Activated CD8-positive, alpha-beta memory T cell treated with anti-CD3 and anti-CD28 coated beads, Interleukin-2, amount 50 U/mL, for 4 hours (primary cell): ENCODE results near the gene CLEC11A.

Source experiments
- DNase-seq: peaks from one replicate; pipeline ENCODE4 v3.0.0-alpha.2; 2020

Gene CLEC11A, protein sequence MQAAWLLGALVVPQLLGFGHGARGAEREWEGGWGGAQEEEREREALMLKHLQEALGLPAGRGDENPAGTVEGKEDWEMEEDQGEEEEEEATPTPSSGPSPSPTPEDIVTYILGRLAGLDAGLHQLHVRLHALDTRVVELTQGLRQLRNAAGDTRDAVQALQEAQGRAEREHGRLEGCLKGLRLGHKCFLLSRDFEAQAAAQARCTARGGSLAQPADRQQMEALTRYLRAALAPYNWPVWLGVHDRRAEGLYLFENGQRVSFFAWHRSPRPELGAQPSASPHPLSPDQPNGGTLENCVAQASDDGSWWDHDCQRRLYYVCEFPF

DNA sequence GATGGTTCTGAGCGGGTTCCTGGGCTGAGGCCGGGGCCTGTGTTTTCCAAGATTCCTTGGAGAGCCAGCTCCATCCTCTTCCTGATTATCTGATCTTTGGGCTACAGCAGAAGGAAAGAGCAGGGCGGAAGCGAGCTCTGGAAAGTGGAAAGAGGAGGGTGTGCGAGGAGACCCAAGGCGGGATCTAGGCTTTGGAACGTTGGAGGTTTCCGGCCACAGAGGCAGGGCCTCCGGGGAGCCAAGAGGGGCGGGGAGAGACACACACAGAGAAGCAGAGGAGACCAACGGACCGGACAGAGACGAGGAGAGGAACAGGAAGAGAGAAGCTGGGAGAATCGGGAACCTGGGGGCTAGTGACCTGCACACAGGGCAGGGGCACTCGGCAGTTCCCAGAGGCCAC is at the start of gene CLEC11A:
Gene CLEC11A, plus strand, starts transcription at position 296 of the 400 bp plus-strand sequence. CDS start 162 bp downstream, outside the sequence.
- DNase-seq: no peak

DNA sequence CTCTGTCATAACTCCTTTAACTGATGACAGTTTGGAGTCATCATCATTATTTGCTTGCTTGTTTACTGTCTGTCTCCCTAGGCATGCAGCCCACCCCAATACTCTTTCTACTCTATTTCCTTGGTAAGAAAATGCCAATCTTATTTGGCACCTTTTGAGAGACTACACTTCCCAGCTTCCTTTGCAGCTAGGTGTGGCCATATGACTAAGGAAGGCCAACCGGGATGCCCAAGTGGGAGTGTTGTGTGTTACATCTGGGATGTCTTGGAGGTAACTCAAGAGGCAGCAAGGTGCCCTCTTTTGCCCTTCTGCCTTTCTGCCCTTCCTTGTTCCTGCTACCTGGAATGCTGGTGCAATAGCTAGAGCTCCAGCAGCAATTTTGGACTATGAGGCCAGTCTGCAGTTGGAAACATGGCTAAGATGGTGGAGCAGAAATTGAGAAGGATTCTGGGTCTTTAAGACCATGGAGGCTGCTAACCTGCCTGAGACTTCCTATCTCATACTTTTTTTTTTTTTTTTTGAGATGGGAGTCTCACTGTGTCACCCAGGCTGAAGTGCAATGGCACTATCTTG is 46.5 kb upstream of the CLEC11A start:
- DNase-seq: no peak

DNA sequence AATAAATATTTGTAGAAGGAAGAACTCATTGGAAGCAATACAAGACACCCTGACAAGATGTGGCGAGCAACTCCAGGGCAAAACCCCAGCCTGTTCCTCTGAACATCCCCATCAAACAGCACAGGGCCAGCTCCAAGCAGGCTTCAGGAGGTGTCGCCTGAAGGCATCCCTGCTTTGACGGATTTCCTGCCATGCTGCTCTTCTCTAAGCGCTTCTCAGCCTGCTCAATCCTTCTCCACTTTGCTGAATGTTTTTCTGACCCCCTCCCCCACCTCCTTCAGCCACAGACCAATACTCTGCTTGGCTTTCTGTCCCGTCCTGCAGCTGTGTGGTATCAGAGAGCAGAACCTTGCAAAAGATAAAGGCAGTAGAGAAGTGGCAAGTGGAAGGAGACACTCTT is 45.5 kb upstream of the CLEC11A start:
- no peak for DNase-seq

DNA sequence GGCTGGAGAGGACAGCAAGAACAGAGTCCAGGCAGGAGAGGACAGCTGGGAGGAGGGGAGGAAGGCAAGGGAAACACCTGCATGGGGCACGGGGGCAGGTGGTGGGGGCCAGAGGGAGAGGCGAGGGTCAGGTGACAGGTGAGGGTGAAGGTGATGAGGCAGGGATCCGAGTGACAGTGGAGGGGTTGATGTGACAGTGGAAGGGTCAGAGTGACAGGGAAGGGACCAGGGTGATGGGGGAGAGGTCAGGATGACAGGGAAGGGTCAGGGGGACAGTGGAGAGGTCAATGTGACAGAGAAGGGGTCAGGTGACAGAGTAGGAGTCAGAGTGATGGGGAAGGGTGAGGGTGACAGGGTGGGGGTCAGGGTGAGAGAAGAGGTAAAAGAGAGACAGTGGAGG is 44.8 kb upstream of the CLEC11A start:
- no peak for DNase-seq

DNA sequence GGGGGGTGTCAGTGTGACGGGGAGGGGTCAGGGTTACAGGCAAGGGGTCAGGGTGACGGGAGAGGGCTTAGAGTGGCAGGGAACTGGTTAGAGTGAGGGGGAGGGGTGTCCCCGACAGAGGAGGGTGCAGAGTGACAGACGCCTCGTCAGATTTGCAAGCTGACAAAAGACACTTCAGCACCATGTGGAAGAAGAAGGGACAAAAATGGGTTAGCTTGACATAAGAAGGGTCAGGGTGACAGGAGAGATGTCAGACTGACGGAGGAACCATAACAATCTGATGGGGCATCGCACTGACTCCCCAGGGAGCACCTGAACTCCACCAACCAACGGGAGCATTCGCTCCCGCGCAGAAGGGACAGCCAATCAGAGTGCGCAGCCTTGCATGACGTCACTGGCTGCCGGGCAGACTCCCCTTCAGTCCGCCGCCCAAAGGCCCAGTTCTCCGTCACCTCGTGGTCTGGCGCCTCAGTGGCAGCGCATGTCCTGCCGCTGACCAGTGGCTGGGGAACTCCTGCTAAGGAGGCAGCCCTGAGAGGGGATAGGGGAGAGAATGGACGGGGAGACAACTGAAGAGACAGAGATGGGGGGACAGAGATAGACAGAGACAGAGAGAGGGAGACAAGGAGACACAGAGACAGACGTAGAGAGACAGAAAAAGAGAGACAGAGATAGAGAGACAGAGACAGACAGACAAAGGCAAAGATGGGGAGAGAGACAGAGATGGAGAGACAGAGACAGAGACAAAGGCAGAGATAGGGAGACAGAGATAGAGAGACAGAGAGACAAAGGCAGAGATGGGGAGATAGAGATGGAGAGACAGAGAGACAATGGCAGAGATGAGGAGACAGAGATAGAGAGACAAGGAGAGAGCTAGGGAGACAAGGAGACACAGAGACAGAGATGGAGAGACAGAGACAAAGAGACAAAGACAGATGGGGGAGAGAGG is 43.7 kb upstream of the CLEC11A start:
- DNase-seq: peak; percentile 76

DNA sequence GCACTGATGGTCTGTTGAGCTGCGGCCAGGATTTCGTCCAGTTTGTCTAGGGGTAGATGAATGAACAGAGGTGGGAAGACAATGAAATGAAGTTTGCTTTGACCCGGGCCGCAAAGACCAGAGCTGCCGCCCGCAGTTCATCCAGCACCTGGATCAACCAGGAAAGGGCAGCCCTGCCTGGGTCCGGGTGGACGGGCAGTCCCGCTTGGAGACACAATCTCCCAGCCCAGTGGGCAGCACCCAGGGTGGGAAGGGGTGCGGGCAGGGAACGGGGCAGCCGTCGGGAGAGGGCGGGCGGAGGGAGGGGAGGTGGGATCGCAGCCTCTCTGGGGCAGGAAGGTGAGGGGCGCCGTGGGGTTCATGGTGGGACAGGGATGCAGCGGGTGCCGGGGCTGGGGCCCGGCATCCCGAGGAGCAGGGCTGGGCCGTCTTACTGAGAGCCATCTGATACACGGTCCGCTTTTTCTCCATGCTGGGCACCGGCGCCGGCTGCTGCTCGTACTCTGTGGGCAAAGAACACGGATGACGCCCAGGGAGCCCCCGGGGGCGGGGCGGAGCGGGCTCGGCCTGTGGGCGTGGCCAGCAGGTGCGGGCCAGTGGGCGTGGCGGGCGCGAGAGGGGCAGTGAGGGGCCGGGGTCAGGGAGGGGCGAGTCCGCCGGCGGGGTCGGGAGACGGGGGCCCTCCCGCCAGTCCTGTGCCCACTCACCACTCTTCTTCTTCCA is 36.7 kb upstream of the CLEC11A start:
- DNase-seq: no peak

DNA sequence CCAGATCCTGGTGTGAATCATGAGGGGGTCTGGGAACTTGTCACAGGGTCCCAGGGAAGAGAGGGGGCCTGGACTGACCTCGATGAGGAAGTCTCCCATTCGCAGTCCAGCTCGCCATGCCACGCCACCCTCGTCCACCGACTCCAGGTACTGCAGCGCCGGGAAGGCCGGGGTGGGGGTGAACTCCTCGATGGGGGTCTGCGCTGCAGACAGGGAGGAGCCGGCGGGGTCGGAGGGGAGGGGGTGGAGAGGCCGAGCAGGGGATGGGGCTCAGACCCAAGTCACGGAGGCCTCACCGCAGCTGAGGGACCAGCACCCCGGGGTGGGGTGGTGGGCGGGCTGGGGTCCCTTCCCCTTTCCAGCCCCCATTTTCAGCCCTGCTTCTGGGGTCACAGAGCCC is 34.4 kb upstream of the CLEC11A start:
- DNase-seq: no peak

DNA sequence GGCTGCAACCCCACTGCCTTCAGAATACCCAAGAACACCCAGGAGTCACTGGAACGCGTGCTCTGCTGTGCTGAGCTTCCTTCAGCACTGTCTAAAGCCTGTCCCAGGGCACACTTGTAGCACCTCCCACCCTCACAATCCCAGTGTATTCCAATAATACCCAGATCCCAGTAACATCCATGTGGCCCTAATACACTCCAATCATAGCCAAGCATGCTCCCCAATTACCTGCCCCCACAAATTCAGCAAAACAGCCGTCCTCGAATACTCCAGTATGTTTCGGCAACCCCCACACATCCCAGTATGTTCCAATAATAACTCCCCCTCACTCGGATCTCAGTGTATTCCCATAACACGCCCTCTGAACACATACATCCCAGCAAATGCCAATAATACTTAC is 32.7 kb upstream of the CLEC11A start:
- DNase-seq: no peak

DNA sequence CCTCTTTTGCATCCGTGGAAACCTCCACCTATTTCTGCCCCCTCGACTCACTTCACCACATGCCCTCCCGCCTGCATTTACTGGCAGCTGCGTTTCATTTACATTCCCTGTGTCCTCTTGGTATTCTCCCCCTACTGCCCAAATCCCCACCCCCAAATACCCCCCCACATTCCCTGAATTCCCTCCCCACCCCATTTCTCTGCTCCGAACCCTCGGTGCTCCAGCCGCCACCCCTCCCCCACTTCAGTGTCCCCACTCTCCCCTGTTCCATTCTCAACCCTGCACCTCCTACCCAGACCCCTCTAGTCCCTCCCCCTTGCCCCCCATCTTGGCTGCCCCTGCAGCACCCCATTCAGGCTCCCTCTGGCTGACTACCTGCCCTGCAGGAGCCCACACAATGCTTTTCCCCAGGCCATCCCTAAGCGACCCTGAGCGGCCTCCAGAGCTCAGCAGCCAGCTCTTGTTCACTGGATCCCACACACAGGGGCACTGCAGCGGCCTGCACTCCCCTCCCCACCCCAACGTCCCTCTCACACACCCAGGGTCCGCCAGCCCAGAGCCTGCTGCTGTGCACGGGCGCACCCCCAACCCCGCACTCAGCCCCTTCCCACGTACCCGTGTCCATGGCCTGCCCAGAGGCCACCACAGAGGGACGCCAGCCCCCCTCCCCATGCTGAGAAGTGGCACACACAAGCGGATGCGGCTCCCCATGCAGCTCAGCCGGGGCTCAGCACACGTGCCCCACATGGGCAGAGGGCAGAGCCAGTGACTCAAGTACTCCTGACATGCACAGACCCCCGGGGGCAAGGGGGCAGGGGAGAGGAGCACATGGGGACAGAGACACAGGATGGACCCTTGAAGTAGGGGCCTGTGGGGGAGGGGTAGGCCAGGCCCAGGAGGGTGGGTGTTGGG is 29.8 kb upstream of the CLEC11A start:
- no peak for DNase-seq

DNA sequence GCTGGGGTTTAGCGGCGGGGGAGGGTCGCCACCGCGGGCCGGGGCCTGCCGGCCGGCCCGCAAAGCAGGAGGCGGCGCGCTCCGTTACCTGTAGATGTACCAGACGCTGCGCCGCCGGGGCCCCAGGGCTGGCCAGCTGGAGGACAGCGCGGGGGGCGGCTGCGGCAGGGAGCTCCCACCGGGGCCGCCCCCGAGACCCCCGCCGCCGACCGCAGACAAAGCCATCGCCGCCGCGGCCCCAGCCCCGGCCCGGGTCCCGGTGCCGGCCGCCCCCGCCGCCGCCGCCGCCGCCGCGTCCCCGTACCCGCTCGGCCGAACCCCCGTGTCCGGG is 28.4 kb upstream of the CLEC11A start:
- DNase-seq: no peak

DNA sequence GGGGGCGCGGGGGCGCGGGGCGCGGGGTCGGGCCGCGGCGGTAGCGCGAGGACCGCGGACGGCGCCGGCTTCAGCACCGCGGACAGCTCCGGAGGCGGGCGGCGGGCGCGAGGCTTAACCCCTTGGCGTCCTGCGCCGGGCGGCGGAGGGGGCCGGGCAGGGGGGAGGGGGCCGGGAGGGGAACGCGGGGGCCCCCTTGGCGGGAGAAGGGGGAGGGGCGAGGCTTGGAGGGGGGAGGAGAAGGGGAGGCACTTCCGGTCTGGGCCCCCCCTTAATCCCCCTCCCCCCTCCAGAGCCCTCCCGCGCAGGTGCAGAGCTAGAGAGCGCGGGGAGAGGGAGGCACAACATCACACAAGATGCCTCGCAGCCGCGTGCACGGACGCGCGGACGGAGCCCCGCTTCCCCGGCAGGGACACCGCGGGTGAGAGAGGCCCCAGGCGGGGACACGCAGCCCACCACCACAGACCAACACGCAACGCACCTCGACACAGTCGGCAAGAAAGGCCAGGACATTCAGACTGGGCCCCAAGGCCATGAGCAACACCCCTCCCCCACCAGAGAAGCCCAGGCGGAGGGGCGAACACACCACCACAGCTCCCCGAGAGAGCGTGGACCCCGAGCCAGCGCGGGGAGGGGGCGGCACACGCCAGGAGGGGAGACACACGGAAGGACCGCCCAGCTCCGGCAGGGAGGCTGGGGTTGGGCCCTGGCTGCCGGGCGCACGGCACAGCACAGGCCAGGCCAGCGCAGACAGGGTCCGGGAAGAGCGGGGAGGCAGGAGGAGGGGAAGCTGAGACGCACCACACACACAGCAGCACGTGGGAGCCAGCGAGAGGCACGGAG is 27.7 kb upstream of the CLEC11A start:
- DNase-seq: no peak

DNA sequence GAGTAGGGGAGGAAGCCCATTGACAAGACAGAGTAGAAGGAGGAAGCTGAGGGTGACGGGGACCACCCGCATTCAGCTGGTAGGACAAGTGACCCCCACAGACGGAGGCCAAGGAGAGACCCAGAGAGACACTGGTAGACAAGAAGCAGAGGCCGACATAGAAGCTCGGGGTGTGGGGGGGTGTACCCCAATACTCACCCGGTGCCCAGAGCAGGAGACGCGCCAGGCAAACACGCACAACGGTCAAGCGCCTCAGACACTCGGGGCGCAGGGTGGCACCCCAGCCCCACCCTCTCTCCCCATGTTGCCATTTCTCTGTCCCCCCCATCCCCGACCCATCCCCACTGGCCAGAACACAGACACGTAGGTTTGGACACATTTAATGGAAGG is 27.1 kb upstream of the CLEC11A start:
- no peak for DNase-seq

DNA sequence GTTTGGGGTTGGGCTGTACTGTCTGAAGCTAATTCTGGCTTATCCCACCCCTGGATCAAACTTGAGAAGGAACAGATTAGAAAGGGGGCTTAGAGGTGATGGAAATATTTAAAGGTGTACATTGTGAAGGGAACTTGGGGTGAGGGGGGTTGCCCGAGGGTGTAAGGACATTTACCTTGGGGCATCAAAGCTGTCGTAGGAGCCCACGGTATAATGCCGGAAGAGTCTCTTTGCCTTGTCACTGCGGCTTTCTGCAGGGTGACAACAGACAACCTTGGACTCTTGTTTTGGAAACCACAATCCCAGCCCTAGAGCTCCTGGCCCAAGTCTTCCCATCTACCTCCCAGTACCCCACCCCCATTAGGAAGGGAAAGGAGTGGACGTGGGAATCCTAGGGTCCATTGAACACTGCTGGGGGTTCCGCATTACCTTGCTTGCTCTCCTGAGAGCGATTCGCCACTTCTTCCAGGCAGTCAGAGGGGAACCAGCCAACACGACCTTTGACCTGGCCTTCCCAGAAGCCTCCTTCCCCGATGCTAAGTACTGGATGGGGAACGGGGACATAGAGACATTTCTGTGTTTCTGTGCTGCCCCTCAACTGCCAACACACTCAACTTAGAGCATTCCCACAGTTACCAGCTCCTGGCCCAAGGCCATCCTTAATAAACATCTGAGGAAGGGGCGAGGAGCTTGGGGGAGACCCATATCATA is 25.6 kb upstream of the CLEC11A start:
- no peak for DNase-seq

DNA sequence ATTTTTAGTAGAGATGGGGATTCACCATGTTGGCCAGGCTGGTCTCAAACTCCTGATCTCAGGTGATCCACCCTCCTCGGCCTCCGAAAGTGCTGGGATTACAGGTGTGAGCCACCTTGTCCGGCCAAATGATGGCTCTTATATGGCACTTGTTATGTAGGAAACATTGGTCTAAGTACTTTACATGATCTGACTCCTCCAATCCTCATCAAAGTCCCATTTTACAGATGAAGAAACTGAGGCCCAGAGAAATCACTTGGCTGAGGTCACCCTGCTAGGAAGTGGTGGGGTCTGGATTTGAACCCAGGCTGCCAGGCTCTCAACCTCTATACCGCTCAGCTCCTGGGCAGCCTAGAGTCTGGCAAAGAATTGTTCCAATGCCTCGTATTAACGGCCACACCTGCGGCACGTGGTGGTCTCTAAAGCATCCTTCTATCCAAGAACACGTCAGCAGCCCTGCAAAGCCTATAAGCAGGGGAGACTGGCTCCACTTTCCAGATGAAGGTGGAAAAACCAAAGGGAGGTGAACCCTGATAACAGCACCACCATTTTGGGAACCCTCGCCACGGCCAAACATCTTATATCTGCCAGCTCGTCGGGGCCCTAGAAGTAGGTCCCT is 21.7 kb upstream of the CLEC11A start:
- no peak for DNase-seq

DNA sequence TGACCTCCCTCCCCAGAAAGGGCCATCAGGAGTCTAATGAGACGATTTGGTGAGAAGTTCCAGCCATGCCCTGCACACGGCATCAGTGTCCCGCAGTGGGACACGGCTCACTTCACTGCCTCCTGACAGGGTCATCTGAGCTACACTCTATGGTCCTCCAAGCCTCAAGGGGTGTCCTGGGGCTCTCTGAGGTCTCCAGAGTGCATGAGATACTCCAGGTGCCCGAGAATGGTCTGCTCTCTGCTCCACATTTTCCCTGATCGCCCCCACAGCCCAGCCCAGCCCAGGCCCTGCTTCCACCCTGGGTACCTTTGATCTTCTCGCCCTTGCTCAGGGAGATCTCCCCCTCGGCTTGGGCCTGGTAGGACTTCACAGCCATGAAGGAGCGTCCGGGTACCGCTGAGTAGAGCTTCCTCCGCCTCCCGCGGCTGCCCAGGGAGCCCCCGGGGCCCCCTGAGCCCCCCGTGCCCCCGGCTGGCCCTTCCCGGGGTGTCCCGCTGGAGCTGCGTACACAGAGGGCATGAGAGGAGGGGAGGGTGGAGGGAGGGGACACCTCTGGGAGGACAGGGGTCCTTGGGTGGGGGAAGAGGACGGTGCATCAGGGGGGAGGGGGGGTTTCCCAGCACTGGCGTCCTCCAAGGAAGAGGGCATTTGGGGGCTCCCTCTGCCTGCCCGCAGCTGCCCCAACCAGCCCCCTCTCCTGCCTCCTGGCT is 20.9 kb upstream of the CLEC11A start:
- DNase-seq: no peak

DNA sequence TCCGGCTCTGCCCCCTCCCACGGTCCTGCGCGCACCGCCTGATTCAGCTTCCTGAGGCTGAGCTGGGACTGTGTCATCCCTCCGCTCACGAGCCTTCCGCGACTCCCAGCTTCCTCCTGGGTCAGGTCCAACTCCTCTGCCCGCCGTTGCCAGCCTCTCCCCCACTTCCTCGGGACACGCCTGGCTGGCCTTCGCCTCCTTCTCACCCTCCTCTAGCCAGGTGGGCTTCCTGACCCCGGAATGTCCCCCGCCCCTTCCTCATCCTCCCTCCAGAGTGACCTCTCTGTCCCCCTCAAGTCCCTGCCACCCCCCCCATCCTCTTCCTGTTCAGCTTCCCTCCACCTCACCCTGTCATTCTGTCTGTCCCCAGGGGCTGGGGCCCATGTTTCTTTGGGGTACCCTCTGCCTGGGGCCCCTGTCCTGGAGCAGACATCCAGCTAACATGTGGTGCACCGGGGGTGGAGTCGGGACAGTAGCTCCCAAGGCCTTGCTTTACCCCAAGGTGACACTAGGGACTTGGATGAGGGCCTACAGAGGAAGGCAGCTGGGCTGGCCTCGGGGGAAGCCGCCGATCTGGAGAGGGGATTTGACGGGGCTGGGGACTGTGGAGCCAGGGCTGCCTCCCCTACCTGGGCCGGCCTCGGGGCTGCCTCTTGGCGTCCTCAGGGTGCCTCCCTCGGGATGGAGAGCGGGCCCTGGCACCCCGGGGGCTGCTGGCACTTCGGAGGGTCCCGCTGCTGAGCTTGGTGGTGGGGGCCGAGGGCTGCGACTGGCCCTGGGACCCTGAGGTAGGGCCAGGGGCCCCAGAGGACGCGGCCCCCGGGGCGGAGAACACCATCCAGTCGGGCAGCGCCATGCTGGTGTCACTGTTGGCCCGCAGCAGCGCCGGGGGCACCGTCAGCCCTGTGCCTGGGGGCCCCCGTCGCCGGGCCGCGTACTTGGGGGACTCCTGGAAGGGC is 20.0 kb upstream of the CLEC11A start:
- DNase-seq: no peak

DNA sequence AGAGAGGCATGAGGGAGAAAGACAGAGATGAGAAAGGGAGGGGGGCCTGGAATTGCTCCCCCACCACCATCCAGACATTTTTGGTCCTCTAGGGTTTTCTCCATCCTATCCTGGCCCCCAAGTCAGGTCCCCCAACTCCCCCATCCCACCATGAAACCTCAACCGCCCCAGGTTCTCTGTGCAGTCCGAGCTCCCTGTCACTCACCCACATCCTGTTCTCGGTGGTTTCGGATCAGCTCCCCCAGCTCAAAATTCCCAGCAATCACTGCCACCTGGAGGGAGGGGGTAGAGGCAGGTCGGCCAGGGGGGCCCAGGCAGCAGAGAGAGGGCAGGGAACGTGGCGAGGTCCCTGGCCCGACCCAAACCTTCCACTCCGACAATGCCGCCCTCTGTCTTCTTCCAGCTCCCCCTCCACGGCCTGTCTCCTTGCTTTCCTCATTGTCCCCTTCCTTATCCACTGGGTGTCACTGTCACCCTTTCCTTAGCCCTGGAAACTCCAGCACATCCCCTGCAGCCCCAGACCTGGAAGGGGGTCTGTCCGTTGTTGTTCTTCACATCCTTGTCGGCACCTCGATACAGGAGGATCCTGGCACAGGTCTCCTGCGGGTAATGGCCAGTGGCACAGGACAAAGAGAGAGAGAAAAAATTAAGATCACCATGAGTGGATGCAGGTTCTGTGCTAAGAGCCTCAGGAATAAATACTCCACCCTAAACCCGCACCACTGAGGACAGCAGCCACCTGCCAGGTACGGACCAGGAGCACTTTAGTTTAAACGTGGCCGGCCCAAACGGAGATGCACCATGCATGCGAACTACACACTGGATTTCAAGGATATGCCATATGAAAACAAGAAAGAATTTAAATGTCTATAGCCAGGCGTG is 19.0 kb upstream of the CLEC11A start:
- DNase-seq: no peak
